ENCODE data around the gene ADIRF.

Gene ADIRF

GRCh38 chr10:86960003-86960862, 8.0 kb upstream of the ADIRF start:
- H3K27ac ChIP-seq = no peak overlapping the region; the same call in 1 of the 2 replicates
- TF ChIP-seq, protein P1, sequence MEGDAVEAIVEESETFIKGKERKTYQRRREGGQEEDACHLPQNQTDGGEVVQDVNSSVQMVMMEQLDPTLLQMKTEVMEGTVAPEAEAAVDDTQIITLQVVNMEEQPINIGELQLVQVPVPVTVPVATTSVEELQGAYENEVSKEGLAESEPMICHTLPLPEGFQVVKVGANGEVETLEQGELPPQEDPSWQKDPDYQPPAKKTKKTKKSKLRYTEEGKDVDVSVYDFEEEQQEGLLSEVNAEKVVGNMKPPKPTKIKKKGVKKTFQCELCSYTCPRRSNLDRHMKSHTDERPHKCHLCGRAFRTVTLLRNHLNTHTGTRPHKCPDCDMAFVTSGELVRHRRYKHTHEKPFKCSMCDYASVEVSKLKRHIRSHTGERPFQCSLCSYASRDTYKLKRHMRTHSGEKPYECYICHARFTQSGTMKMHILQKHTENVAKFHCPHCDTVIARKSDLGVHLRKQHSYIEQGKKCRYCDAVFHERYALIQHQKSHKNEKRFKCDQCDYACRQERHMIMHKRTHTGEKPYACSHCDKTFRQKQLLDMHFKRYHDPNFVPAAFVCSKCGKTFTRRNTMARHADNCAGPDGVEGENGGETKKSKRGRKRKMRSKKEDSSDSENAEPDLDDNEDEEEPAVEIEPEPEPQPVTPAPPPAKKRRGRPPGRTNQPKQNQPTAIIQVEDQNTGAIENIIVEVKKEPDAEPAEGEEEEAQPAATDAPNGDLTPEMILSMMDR (conservative IDR thresholded peaks at IDR 0.05) = peak; percentile 73
- no peak for TF ChIP-seq ZFX (IDR thresholded peaks at IDR 0.05)

DNA sequence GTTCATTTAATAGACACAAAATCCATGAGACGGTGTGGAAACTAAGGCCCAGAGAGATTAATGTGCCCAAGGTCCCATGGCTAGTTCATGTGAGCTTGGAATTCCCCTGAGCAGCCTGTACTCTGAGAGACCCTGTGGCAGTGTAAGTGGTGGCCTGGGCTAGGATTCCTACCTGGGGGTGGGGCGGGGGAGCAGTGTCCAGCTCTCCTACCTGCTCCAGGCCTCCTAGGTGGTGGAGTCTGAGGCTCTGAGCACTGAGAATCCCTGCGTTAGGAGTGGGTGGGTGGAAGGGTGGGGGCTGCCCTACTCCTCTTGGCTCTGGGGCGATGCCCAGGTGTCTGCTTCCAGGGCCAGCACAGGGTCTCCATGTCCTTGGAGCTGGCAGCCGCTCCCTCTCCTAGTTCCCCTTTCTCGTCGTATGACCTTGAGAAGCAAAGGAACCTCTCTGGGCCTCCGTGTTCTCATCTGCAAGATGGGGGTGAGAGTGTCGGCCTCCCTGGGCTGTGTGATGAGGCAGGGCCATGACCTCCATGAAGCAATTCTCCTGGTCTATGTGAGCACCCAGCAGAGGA, 7.3 kb upstream of the ADIRF start:
- TF ChIP-seq ZFX (IDR thresholded peaks at IDR 0.05) = no peak
- TF ChIP-seq, protein P1 (conservative IDR thresholded peaks at IDR 0.05) = no peak

GRCh38 chr10:86961481-86962091, 6.7 kb upstream of the ADIRF start:
- no peak for TF ChIP-seq ZFX (IDR thresholded peaks at IDR 0.05)
- TF ChIP-seq, protein P1 (conservative IDR thresholded peaks at IDR 0.05) = no peak
- no peak overlapping the region for H3K27ac ChIP-seq

More for the DNA sequence above, 7.3 kb upstream of the ADIRF start:
- no peak overlapping the region for H3K27ac ChIP-seq

DNA sequence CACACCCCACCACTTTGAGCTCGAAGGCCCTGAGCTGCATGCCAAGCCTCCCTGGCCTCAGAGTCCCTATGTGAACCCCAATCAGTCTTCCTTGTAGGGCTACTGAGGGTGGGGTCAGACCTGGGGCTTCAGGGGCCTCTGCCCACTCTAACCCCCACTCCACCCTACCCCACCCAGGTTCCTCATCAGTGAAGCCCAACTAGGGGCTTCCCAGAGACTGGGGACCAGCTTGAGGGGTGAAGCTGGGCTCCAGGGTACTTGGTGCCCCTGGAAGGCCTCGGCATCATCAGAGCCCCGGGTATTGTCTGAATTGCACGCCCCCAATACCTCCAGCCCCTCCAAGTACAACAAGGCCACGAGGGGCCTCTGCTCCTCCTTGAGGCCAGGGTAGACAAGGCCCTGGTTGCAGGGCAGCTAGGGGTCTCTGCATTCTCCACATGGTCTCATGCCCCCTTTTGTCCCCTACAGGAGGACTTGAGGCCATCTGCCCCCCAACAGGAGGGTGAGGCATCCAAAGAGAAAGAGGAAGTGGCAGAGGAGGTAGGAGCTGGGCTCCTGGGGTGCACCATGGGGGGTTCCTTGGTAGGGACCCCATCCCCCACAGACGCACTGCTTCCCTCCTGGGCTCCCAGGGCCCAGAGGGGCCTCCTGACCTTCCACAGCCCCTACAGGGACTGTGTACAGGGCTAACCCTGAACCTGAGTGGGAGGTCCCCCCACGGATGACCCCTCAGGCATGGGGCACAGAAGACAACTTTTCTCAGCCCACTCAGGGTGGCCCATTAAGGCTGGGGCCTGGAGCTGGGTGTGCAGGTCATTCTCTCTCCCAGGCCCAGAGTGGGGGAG, 5.9 kb upstream of the ADIRF start:
- no peak overlapping the region for H3K27ac ChIP-seq
- TF ChIP-seq, protein P1 (conservative IDR thresholded peaks at IDR 0.05) = no peak
- no peak for TF ChIP-seq ZFX (IDR thresholded peaks at IDR 0.05)

GRCh38 chr10:86962981-86963310, 5.3 kb upstream of the ADIRF start:
- TF ChIP-seq, protein P1 (conservative IDR thresholded peaks at IDR 0.05) = no peak
- no peak for TF ChIP-seq ZFX (IDR thresholded peaks at IDR 0.05)
- no peak overlapping the region for H3K27ac ChIP-seq

- no peak for TF ChIP-seq ZFX (IDR thresholded peaks at IDR 0.05)
- TF ChIP-seq, protein P1 (conservative IDR thresholded peaks at IDR 0.05) = no peak
Observed at GRCh38 chr10:86963341-86963919, 4.9 kb upstream of the ADIRF start.

More at GRCh38 chr10:86963341-86963919, 4.9 kb upstream of the ADIRF start:
- no peak overlapping the region for H3K27ac ChIP-seq
